Activated CD8-positive, alpha-beta T cell treated with anti-CD3 and anti-CD28 coated beads, Interleukin-2, amount 10 ng/mL, durations not matched to agents 7 days and 5 days (primary cell): Measurements from ENCODE around the gene TMEM181. TPM values are rescaled to one million over a fixed set of nuclear protein-coding genes. Genes with fewer than 3 reads are reported as not detected.
"Not testable (repeated sequence)": the region's sequence is repeated elsewhere in the genome, so short reads cannot be mapped to it uniquely, and the experiment has no call there.

ENCODE experiments used
- ATAC-seq: fragments of 150-1000 bp; cut with Tn5 transposase; one replicate; pipeline ENCODE4 v1.10.0; 2021; ENCODE audit warnings: moderate library complexity
- CTCF ChIA-PET: fragments of 350-600 bp; sonication (Branson Sonifier 250); formaldehyde crosslinking; loops from one replicate; lab custom pipeline; 2021; ENCODE audit warnings: antibody characterized with exemption; lab: Charles Lee
- POLR2A ChIA-PET: fragments of 350-600 bp; sonication (Branson Sonifier 250); formaldehyde crosslinking; loops from one replicate; lab custom pipeline; 2021; ENCODE audit warnings: antibody characterized with exemption; lab: Charles Lee
- DNase-seq: peaks from one replicate; pipeline ENCODE4 v3.0.0-alpha.2; 2020
- H3K27ac Mint-ChIP-seq: one replicate; pipeline ENCODE4 v1.8.0; 2021; ENCODE audit warnings: mild to moderate bottlenecking, mixed read lengths
- H3K27me3 Mint-ChIP-seq: one replicate; pipeline ENCODE4 v1.8.0; 2021; ENCODE audit warnings: low read depth, mixed read lengths
- H3K36me3 Mint-ChIP-seq: one replicate; pipeline ENCODE4 v1.8.0; 2021; ENCODE audit warnings: low read depth, mixed read lengths
- H3K4me1 Mint-ChIP-seq: one replicate; pipeline ENCODE4 v1.8.0; 2021; ENCODE audit warnings: low read depth, mixed read lengths
- H3K4me3 Mint-ChIP-seq: one replicate; pipeline ENCODE4 v1.8.0; 2021; ENCODE audit warnings: mild to moderate bottlenecking, mixed read lengths
- H3K9me3 Mint-ChIP-seq: one replicate; pipeline ENCODE4 v1.8.0; 2022; ENCODE audit warnings: mixed read lengths; ENCODE audit not compliant: insufficient read depth
- total RNA-seq, 2 experiments: library from RNA; stranded (reverse); gene quantifications; one replicate each; pipeline ENCODE4 v1.2.3, GENCODE V29; 2021

Gene TMEM181
- total RNA-seq, 2 experiments from 2014 or later: 15.0 to 15.2 TPM

DNA sequence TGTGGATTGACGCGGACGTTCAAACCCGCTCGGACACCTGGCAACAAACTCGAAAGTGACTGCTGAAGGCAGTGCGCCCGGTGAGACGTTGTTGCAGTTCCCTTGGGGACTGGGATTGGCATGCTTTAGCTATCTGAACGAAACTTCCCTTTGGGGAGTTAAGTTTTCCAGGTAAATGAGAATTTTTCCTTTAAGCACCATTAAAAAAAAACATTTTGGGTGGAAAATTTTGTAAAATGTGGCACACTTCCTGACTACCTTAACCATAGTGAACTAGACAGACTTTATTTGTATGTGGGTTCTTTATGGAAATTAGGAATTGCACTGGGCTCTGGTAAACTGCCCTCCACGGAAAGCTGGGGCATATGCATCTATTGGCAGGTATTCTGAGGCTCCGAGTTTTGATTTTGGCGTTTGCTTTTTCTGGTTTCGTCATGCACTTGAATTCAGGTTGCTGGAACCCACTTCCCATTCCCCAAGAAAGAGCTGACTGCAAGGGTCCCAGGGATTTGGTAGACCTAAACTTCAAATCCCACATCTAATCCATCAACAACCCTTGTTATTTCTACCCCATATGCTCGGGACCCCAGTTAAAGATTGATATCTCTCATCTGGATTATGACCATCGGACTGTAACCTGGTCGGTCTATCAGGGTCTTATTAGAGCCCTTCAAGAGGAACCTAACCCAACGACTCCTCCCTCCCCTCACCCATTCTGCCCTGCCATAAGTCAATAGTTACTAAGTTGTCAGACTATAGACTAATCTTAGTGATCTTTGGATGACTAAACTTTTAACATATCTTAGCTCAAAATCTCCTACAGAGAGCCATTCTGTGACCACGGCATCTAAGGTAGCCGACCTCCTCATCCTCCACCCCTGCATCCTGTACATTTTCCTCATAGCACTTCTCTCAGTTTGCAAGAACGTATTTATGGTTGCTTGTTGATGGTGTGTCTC lies 85.5 kb downstream of the TMEM181 start:
- Mint-ChIP-seq H3K27me3 (no peaks in the 10 kb centered on the region), H3K27ac (peak overlapping the region; percentile 77), H3K4me1 (peaks cover 67% of the 10 kb centered on the region), H3K36me3 (peaks cover 35% of the 10 kb centered on the region), H3K9me3 (no peaks in the 10 kb centered on the region), H3K4me3 (peak overlapping the region; percentile 79)
- ChIA-PET CTCF (interaction anchor here (1.0 to 9.3 kb wide), 8 partner anchors 8 to 431 kb away, joined by 3 to 88 read pairs (median 8); no protein-coding TSS in a partner anchor), POLR2A (interaction anchor here (0.6 to 4.2 kb wide), 13 partner anchors 7 to 400 kb away, joined by 3 to 46 read pairs (median 7); partner anchors contain the start of genes TAGAP and TMEM181)
- ATAC-seq (no peak), DNase-seq (no peak)

DNA sequence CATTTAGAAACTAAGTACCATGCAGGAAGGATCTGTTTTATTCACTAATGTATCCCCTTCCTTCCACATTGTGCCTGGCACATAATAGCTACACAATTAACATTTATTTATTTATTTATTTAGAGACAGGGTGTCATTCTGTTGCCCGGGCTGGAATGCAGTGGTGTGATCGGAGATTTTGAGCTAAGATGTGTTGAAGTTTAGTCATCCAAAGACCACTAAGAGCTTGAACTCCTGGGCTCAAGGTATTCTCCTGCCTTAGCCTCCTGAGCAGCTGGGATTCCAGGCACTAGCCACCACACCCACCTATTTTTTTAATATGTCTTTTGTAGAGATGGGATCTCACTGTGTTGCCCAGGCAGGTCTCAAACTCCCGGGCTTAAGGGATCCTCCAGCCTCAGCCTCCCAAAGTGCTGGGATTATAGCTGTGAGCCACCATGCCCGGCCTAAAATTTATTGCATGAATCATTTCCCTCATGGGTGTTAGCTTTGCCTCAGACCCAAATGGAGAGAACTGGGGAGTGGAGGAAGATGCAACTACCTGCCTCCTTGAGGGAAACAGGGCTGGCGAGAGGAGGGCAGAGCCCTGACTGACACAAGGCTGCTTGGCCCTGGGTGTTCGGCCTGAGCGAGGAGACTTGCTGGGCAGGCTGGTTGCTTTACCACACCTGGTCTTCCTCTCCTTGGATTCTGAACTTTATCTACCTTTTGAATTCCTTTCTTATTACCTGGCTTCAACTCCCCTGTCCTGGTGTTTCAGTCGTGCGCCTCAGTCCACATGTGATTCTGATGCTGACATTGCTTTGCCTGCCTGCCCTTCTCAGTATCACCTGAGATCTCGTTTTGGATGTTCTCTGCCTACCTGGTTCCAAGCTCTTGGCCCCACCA lies 86.4 kb downstream of the TMEM181 start:
- Mint-ChIP-seq H3K9me3 (no peaks in the 10 kb centered on the region), H3K27ac (peak overlapping the region; percentile 36), H3K27me3 (no peaks in the 10 kb centered on the region), H3K4me1 (peaks cover 64% of the 10 kb centered on the region), H3K4me3 (peak overlapping the region; percentile 79), H3K36me3 (peaks cover 31% of the 10 kb centered on the region)
- ATAC-seq: no peak
- ChIA-PET CTCF (interaction anchor here (4.8 to 9.3 kb wide), 2 partner anchors 15 to 45 kb away, joined by 38 to 88 read pairs; no protein-coding TSS in a partner anchor), POLR2A (interaction anchor here (1.1 to 2.6 kb wide), 4 partner anchors 13 to 223 kb away, joined by 3 to 19 read pairs (median 8); partner anchors contain the start of gene TMEM181)
- no peak for DNase-seq

DNA sequence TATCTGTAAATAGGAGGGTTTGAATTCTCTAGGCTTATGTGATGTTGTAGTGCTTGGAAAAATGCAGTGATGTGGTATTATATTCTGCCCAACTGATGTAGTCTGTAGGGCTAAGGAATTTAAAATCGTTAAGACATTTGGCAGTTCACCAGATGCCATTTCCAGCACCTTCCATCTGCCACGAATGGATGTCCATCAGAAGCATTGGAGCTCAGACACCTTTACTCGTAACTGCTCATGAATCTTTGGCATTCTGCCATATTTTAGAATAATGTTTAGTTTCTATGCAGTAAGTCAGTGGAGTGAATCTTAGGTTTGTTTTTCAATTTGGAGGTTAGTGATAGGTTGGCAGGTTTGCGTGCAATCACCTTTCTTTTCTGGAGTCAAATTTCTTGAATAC lies 87.6 kb downstream of the TMEM181 start:
- peaks cover 25% of the 10 kb centered on the region for H3K36me3 Mint-ChIP-seq
- ChIA-PET POLR2A (interaction anchor here (0.7 kb wide), 1 partner anchor 32 kb away, joined by 3 read pairs; no protein-coding TSS in a partner anchor), CTCF (interaction anchor here (2.2 to 9.3 kb wide), 3 partner anchors 14 to 433 kb away, joined by 8 to 88 read pairs (median 21); no protein-coding TSS in a partner anchor)
- no peaks in the 10 kb centered on the region for H3K9me3 Mint-ChIP-seq
- ATAC-seq (no peak), DNase-seq (no peak)
- peaks cover 60% of the 10 kb centered on the region for H3K4me1 Mint-ChIP-seq
- H3K27ac Mint-ChIP-seq: no peak overlapping the region
- H3K4me3 Mint-ChIP-seq: no peak overlapping the region
- no peaks in the 10 kb centered on the region for H3K27me3 Mint-ChIP-seq

DNA sequence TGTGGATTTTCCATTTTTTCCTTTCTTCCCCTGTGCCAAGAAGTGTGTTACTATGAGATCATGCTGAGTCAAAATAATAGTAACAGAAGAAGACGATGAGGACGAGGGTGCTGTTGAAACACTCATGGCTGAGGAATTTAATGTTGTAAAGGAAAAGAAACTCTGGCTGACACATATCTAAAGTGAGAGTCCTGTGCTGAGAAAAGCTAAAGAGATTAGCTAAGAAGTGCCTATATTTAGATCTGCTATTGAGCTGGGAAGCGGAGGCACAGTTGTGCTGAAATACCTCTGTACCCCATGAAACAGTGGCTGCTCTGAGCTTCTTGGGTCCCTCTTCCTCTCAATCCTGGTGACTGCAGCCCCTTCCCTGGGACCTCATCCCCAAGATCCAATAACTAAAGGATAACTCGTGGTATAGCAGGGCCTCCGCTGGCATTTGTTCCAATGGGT lies 88.8 kb downstream of the TMEM181 start:
- ATAC-seq: no peak
- DNase-seq: no peak
- Mint-ChIP-seq H3K36me3 (peaks cover 22% of the 10 kb centered on the region), H3K27ac (peak overlapping the region; percentile 95), H3K4me3 (peak overlapping the region; percentile 75), H3K27me3 (no peaks in the 10 kb centered on the region), H3K9me3 (no peaks in the 10 kb centered on the region), H3K4me1 (peaks cover 67% of the 10 kb centered on the region)
- ChIA-PET CTCF (interaction anchor here (0.9 to 9.3 kb wide), 9 partner anchors 10 to 622 kb away, joined by 3 to 88 read pairs (median 4); no protein-coding TSS in a partner anchor), POLR2A (interaction anchor here (0.8 to 1.9 kb wide), 4 partner anchors 9 to 89 kb away, joined by 3 to 13 read pairs (median 4); no protein-coding TSS in a partner anchor)

DNA sequence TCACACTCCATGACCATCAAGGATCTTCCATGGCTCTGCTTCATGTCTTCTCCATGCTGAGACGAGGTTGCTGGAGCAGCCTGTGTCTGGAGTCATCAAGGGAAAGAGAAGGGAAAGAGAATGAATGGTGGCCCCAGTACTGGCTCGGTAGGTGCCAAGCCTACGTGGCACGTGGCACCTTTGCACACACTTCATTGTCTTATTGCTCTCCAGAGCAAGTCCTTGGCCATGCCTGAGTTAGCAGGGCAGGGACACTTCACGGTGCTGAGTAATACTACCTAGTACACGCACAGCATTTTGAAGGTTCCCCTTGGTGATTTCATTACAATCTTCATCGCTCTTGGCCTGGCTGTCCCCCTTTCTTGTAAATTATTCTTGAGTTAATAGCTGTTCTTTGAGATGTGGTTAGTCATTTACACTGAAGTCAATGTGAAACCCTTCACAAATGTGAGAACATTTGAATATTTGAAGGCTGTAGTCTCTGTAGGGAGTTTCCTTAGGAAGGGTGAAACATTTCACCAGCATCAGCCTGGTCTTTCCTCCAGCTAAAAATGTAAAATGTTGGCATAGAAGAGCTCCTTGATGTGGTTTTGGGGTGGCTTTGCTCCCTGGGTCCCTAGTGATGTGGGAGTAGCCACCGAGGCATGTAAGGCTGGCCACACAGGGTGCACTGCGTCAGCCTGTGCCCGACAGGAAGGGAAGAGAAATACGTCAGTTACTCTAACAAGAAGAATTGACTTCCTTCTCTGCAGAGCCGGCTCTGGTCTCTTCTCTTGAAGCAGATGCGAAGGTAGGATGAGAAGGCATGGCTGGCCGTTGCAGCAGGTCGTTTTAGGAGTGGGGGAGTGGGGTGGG lies 89.6 kb downstream of the TMEM181 start, which contains the start of gene SYTL3:
TSS of gene SYTL3 (plus strand) at position 766 of the 855 bp plus-strand sequence. CDS start 13,215 bp downstream, outside the sequence.
- DNase-seq (peak; percentile 88), ATAC-seq (peak; percentile 61)
- H3K9me3 Mint-ChIP-seq: no peaks in the 10 kb centered on the region
- peaks cover 75% of the 10 kb centered on the region for H3K4me1 Mint-ChIP-seq
- H3K27ac Mint-ChIP-seq: peak within 1 kb of the TSS; percentile 95
- POLR2A ChIA-PET: interaction anchor here (0.6 to 1.9 kb wide), 9 partner anchors 10 to 159 kb away, joined by 3 to 13 read pairs (median 4); no protein-coding TSS in a partner anchor
- H3K4me3 Mint-ChIP-seq: peak within 1 kb of the TSS; percentile 75
- no peaks in the 10 kb centered on the region for H3K27me3 Mint-ChIP-seq
- CTCF ChIA-PET: interaction anchor here (0.8 to 9.3 kb wide), 12 partner anchors 9 to 623 kb away, joined by 3 to 88 read pairs (median 4); no protein-coding TSS in a partner anchor
- H3K36me3 Mint-ChIP-seq: peaks cover 27% of the 10 kb centered on the region

- peaks cover 79% of the 10 kb centered on the region for H3K4me1 Mint-ChIP-seq
- peak overlapping the region; percentile 73 for H3K4me3 Mint-ChIP-seq
- POLR2A ChIA-PET: interaction anchor here (1.0 to 3.7 kb wide), 5 partner anchors 9 to 392 kb away, joined by 3 to 46 read pairs (median 4); partner anchors contain the start of genes DYNLT1 and TAGAP
- CTCF ChIA-PET: interaction anchor here (0.8 to 9.3 kb wide), 6 partner anchors 8 to 438 kb away, joined by 3 to 88 read pairs (median 4); partner anchors contain the start of gene DYNLT1
- peaks cover 51% of the 10 kb centered on the region for H3K36me3 Mint-ChIP-seq
- not testable (repeated sequence) for DNase-seq, H3K27me3 Mint-ChIP-seq, ATAC-seq, H3K9me3 Mint-ChIP-seq
- H3K27ac Mint-ChIP-seq: peak overlapping the region; percentile 98
Observed at GRCh38 chr6:158651981-158652737, 92.3 kb downstream of the TMEM181 start.

- CTCF ChIA-PET: interaction anchor here (0.7 to 9.3 kb wide), 9 partner anchors 8 to 439 kb away, joined by 3 to 88 read pairs (median 4); partner anchors contain the start of gene DYNLT1
- Mint-ChIP-seq H3K4me3 (peak overlapping the region; percentile 73), H3K27ac (peak overlapping the region; percentile 98), H3K9me3 (no peaks in the 10 kb centered on the region), H3K36me3 (peaks cover 47% of the 10 kb centered on the region), H3K27me3 (no peaks in the 10 kb centered on the region), H3K4me1 (peaks cover 72% of the 10 kb centered on the region)
- peak; percentile 78 for ATAC-seq
- peak; percentile 97 for DNase-seq
- POLR2A ChIA-PET: interaction anchor here (0.6 to 3.7 kb wide), 5 partner anchors 10 to 516 kb away, joined by 3 to 46 read pairs (median 4); partner anchors contain the start of gene DYNLT1
Observed at GRCh38 chr6:158653577-158654354, 93.9 kb downstream of the TMEM181 start.

GRCh38 chr6:158654498-158654897 lies 94.6 kb downstream of the TMEM181 start:
- ChIA-PET CTCF (interaction anchor here (0.8 to 9.3 kb wide), 7 partner anchors 7 to 433 kb away, joined by 3 to 88 read pairs (median 4); partner anchors contain the start of gene DYNLT1), POLR2A (interaction anchor here (3.7 kb wide), 1 partner anchor 11 kb away, joined by 46 read pairs; the partner anchor contains the start of gene DYNLT1)
- no peaks in the 10 kb centered on the region for H3K27me3 Mint-ChIP-seq
- H3K4me1 Mint-ChIP-seq: peaks cover 72% of the 10 kb centered on the region
- DNase-seq (no peak), ATAC-seq (no peak)
- peaks cover 53% of the 10 kb centered on the region for H3K36me3 Mint-ChIP-seq
- H3K4me3 Mint-ChIP-seq: peak overlapping the region; percentile 73
- no peaks in the 10 kb centered on the region for H3K9me3 Mint-ChIP-seq
- H3K27ac Mint-ChIP-seq: peak overlapping the region; percentile 98
